Activated naive CD4-positive, alpha-beta T cell treated with anti-CD3 and anti-CD28 coated beads for 36 hours (primary cell): ENCODE measurements around the gene AMBP. TPM values are rescaled to one million over a fixed set of nuclear protein-coding genes. Genes with fewer than 3 reads are reported as not detected.

ENCODE experiments used
- CTCF ChIA-PET: fragments of 350-600 bp; sonication (Branson Sonifier 250); formaldehyde crosslinking; loops from one replicate; lab custom pipeline; 2021; ENCODE audit warnings: antibody characterized with exemption; lab: Charles Lee
- DNase-seq: peaks from one replicate; pipeline ENCODE4 v3.0.0-alpha.2; 2020
- H3K27ac Mint-ChIP-seq: one replicate; pipeline ENCODE4 v1.8.0; 2021; ENCODE audit warnings: mild to moderate bottlenecking, mixed read lengths
- H3K27me3 Mint-ChIP-seq: one replicate; pipeline ENCODE4 v1.8.0; 2021; ENCODE audit warnings: low read depth, mixed read lengths
- H3K36me3 Mint-ChIP-seq: one replicate; pipeline ENCODE4 v1.8.0; 2021; ENCODE audit warnings: low read depth, mixed read lengths
- H3K4me1 Mint-ChIP-seq: one replicate; pipeline ENCODE4 v1.8.0; 2021; ENCODE audit warnings: low read depth, mixed read lengths
- H3K4me3 Mint-ChIP-seq: one replicate; pipeline ENCODE4 v1.8.0; 2021; ENCODE audit warnings: mild to moderate bottlenecking, moderate library complexity, mixed read lengths
- H3K9me3 Mint-ChIP-seq: one replicate; pipeline ENCODE4 v1.8.0; 2021; ENCODE audit warnings: mixed read lengths
- intact Hi-C: fragments of 100-400 bp; cut with micrococcal nuclease; formaldehyde crosslinking; loops from one replicate; pipeline ENCODE4 v1.15.1; 2023
- total RNA-seq, 2 experiments: library from RNA; stranded (reverse); gene quantifications; one replicate each; pipeline ENCODE4 v1.2.3, GENCODE V29; 2021

AMBP gene
- total RNA-seq, 2 experiments from 2014 or later: not detected

DNA sequence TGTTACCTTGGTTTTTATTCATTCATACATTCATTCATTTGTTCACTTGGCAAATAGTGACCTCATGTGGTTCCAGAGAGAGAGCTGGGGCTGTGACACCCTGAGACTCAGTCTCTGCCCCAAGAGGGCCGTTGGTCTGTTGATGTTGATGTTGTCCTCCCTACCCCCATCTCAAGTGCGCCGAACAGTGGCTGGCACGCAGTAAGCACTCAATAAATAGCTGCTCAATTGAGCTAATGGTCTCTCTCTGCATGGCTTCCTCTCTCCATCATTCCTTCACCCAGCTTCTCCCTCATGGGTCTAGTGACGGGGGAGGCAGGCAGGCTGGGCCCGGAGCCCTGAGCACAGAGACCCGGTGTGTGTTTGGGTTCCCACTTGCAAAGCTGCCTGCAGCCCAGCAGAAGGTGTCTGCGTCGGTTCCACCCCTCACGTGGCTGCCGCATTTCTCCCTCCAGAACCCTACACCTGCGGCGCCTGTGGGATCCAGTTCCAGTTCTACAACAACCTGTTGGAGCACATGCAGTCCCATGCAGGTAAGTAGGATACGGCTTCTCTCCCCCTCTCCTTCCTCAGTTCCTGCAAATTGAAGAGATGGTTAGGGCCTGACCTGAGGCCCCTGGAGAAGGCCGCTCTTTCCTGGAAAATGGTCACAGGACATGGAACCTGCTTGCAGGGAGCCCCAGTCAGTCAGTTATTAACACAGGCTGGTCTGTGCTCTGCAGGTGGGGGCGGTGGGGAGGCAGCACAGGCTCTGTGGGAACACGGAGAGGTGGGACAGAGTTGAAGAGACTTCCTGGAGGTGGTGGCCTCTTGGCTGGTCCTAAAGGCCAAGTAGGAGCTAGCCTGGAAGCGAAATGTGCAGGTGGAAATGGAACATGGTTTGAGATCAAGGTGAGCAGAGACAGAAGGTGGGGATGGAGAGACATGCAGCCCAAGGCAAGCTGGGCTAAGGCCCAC, 42.0 kb downstream of the AMBP start:
- CTCF ChIA-PET: interaction anchor here (0.6 kb wide), 1 partner anchor 181 kb away, joined by 3 read pairs; no protein-coding TSS in a partner anchor
- DNase-seq: no peak
- Mint-ChIP-seq H3K4me3 (no peak overlapping the region), H3K27me3 (no peaks in the 10 kb centered on the region), H3K4me1 (no peaks in the 10 kb centered on the region), H3K36me3 (no peaks in the 10 kb centered on the region), H3K27ac (no peak overlapping the region), H3K9me3 (no peaks in the 10 kb centered on the region)
- intact Hi-C loops: loop anchor here (10.0 kb wide), 1 partner anchor 231 kb away; no protein-coding TSS in a partner anchor

- no peaks in the 10 kb centered on the region for H3K9me3 Mint-ChIP-seq
- H3K36me3 Mint-ChIP-seq: no peaks in the 10 kb centered on the region
- no peaks in the 10 kb centered on the region for H3K4me1 Mint-ChIP-seq
- no peak overlapping the region for H3K4me3 Mint-ChIP-seq
- intact Hi-C loops: loop anchor here (10.0 kb wide), 1 partner anchor 231 kb away; no protein-coding TSS in a partner anchor
- CTCF ChIA-PET: no interaction called here
- H3K27ac Mint-ChIP-seq: no peak overlapping the region
- DNase-seq: no peak
- H3K27me3 Mint-ChIP-seq: no peaks in the 10 kb centered on the region
Measured at GRCh38 chr9:114035221-114035844, 42.8 kb downstream of the AMBP start.

- DNase-seq: no peak
- H3K9me3 Mint-ChIP-seq: no peaks in the 10 kb centered on the region
- no peaks in the 10 kb centered on the region for H3K36me3 Mint-ChIP-seq
- CTCF ChIA-PET: interaction anchor here (0.9 kb wide), 1 partner anchor 31 kb away, joined by 6 read pairs; no protein-coding TSS in a partner anchor
- no peaks in the 10 kb centered on the region for H3K4me1 Mint-ChIP-seq
- no peak overlapping the region for H3K4me3 Mint-ChIP-seq
- intact Hi-C loops: loop anchor here (10.0 kb wide), 1 partner anchor 230 kb away; no protein-coding TSS in a partner anchor
- no peak overlapping the region for H3K27ac Mint-ChIP-seq
- no peaks in the 10 kb centered on the region for H3K27me3 Mint-ChIP-seq
Measured at GRCh38 chr9:114034661-114035062, 43.4 kb downstream of the AMBP start.

DNA sequence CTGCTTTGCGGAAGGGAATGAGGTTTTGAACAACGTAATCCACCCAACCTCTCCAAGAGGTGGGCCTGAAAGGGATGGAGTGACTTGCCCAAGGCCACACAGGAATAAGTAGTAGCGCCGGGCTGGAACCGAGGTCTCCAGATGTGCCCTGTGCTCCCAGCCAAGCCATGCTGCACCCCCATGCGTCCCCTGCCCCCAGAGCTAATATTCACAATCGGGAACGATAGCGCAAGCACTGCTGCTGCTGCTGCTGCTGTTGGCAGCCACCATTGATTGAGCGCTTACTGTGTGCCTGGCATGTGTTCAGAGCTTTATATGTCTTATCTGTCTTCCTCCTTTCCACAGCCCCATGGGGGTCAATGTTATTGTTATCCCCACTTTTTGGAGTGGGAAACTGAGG, 43.9 kb downstream of the AMBP start:
- intact Hi-C loops: loop anchor here (10.0 kb wide), 1 partner anchor 229 kb away; no protein-coding TSS in a partner anchor
- Mint-ChIP-seq H3K36me3 (no peaks in the 10 kb centered on the region), H3K27me3 (no peaks in the 10 kb centered on the region), H3K4me1 (no peaks in the 10 kb centered on the region), H3K27ac (no peak overlapping the region), H3K9me3 (no peaks in the 10 kb centered on the region), H3K4me3 (no peak overlapping the region)
- CTCF ChIA-PET: interaction anchor here (0.6 to 0.9 kb wide), 2 partner anchors 31 to 146 kb away, joined by 4 to 6 read pairs; no protein-coding TSS in a partner anchor
- no peak for DNase-seq

DNA sequence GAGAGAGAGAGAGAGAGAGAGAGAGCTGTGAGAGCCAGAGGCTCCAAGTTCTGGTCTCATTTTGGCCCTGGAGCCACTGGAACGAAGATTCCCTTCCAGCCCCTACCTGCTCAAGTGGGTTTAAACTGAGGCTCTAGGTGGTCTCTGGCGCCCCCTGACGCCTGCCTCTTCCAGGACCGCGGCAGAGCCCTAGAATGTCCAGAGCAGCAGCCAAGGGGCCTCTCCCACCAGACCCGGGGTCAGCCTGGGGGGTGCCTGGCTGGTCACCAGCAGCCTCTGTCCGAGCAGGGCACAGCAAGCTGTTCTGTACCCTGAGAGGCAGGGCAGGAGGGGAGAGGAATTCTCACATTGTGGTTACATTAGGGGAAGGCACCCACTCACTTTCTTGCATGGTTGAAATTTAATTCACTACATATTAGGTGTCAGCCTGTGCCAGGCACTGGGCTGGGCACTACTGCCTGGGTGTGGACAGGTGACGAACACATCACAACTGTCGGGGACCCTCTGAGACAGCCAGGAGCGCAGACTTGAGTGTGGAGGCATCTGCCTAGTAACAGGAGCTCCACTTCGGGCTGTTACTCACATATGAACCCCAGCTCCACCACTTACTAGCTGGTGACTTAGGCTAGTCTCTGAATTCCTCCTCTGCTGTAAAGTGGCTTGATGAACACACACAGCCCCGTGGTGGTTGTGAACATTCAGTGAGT, 44.5 kb downstream of the AMBP start:
- peak; percentile 15 for DNase-seq
- intact Hi-C loops: loop anchor here (2.0 to 10.0 kb wide), 2 partner anchors 229 to 351 kb away; no protein-coding TSS in a partner anchor
- no peaks in the 10 kb centered on the region for H3K36me3 Mint-ChIP-seq
- no peak overlapping the region for H3K4me3 Mint-ChIP-seq
- no peaks in the 10 kb centered on the region for H3K9me3 Mint-ChIP-seq
- CTCF ChIA-PET: interaction anchor here (0.6 to 1.4 kb wide), 2 partner anchors 55 to 146 kb away, joined by 3 to 4 read pairs; no protein-coding TSS in a partner anchor
- no peak overlapping the region for H3K27ac Mint-ChIP-seq
- H3K4me1 Mint-ChIP-seq: no peaks in the 10 kb centered on the region
- no peaks in the 10 kb centered on the region for H3K27me3 Mint-ChIP-seq

DNA sequence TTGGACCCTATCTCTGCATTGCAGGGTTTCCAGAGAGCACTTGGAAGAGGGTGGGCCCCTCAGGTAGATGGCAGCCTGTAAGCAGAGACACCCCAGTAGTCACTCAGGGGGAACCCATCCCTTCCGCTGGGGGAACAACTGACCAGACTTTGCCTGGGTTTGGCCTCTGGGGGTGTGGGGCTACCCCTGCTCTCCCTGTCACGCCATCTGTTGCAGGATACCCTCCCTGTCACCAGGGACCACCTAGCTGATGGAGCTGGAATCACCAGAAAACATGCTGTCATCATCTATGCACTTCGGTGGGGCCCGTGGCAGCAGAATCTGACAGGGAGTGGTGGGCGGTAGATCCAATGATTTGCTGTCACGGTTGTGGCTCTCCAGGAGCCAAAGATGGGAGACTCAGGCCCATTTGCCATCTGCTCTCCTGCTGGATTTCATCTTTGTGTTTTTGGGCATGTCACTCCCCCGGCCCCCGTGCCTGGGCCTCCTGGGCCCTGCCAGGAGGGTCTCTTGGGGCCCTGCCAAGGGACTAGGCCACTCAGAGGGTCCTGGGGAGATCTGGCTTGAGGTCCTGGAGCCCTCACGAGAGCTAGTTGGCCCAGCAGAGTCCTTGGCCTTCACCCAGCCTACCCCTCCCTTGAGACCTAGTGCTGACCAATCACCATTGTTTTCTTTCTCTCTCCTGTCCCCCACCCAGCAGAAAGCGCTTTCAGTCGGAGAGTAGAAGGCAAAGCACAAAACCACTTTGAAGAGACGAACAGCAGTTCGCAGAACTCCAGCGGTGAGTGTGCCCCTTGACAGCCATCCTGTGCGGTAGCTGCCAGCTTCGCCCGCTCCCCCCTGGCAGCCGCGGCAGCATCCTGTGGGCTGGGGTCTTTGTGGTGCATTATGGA, 45.9 kb downstream of the AMBP start:
- DNase-seq: no peak
- intact Hi-C loops: loop anchor here (2.0 to 10.0 kb wide), 2 partner anchors 227 to 349 kb away; no protein-coding TSS in a partner anchor
- no peak overlapping the region for H3K4me3 Mint-ChIP-seq
- CTCF ChIA-PET: interaction anchor here (0.7 to 1.4 kb wide), 2 partner anchors 12 to 54 kb away, joined by 3 read pairs; no protein-coding TSS in a partner anchor
- H3K36me3 Mint-ChIP-seq: no peaks in the 10 kb centered on the region
- H3K27me3 Mint-ChIP-seq: no peaks in the 10 kb centered on the region
- no peak overlapping the region for H3K27ac Mint-ChIP-seq
- H3K9me3 Mint-ChIP-seq: no peaks in the 10 kb centered on the region
- no peaks in the 10 kb centered on the region for H3K4me1 Mint-ChIP-seq

DNA sequence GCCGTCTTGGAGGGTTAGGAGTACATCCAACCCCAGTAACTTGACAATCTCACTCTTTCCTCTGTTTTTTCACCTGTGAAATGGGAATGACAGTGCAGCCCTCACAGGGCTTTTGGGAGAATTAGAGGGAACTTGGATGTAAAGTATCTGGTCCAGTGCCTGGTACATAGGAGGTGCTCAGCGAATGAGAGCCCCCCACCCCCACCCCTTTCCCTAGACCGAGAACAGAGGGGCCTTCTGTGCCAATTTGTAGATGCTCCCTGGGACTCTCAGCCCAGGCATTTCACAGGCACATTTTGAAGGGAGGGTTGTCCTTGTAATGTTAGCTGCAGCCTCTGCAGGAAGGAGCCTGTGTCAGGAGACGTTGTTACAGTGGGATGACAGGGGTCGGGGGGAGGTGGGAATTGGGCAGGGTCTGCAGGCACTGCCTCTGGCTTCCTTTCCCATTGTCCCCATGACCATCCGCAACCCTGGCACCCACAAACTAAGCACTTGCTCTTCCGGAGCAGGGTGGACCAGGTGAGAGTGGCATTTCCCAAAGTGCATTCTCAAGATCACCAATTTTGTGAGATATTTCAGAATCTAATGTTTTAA, 47.0 kb downstream of the AMBP start:
- no peak overlapping the region for H3K27ac Mint-ChIP-seq
- DNase-seq: no peak

GRCh38 chr9:114030364-114030763, 47.7 kb downstream of the AMBP start:
- Mint-ChIP-seq H3K4me1 (no peaks in the 10 kb centered on the region), H3K4me3 (no peak overlapping the region), H3K9me3 (no peaks in the 10 kb centered on the region), H3K27ac (no peak overlapping the region), H3K36me3 (no peaks in the 10 kb centered on the region), H3K27me3 (no peaks in the 10 kb centered on the region)
- CTCF ChIA-PET: no interaction called here
- DNase-seq: no peak
- intact Hi-C loops: loop anchor here (10.0 kb wide), 1 partner anchor 226 kb away; no protein-coding TSS in a partner anchor

More for the DNA sequence above, 47.0 kb downstream of the AMBP start:
- Mint-ChIP-seq H3K4me3 (no peak overlapping the region), H3K4me1 (no peaks in the 10 kb centered on the region), H3K36me3 (no peaks in the 10 kb centered on the region), H3K27me3 (no peaks in the 10 kb centered on the region), H3K9me3 (no peaks in the 10 kb centered on the region)
- intact Hi-C loops: loop anchor here (10.0 kb wide), 1 partner anchor 226 kb away; no protein-coding TSS in a partner anchor
- CTCF ChIA-PET: no interaction called here

DNA sequence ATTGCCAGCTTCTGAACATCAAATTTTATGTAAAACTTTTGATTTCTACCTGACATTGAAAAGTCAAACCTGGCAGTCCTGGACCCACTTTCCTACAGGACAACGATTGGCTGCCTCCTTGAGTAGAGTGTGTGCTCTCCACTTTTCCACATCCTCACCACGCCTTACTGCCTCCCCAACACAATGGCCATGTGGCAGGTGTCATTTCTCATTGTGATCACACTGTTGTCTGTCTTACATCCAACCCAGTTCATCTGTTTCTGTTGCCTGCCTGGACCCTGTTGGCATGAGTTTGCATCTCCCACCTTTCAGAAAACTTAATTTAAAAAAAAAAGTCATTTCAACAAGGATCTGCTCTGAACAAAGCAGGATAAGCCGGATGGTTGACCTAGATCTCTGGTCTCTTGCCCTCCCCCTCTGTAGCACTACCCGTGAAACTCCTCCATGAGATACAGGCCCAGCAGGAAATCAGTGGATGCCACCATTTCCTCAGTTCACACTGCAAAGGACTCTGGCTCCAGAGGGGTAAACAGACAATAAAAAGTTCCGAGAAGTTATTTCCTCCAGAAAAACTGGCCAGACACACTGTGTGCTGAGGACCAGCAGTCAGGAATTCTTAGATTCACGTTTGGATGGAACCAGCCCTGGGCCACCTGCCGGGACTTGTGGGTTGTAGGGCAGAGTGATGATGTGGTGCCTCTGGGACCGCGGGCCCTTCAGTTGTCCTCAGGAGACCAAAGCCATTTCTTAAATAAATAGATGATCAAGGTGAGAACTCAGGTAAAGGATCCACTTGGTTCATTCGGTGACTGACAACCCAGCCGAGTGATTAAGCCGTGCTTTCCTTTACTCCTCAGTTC, 48.6 kb downstream of the AMBP start:
- intact Hi-C loops: loop anchor here (10.0 kb wide), 1 partner anchor 225 kb away; no protein-coding TSS in a partner anchor
- H3K9me3 Mint-ChIP-seq: peaks cover 7% of the 10 kb centered on the region
- no peak overlapping the region for H3K27ac Mint-ChIP-seq
- DNase-seq: no peak
- CTCF ChIA-PET: no interaction called here
- no peaks in the 10 kb centered on the region for H3K27me3 Mint-ChIP-seq
- peaks cover 2% of the 10 kb centered on the region for H3K36me3 Mint-ChIP-seq
- H3K4me1 Mint-ChIP-seq: no peaks in the 10 kb centered on the region
- no peak overlapping the region for H3K4me3 Mint-ChIP-seq

GRCh38 chr9:114028646-114029045, 49.5 kb downstream of the AMBP start:
- Mint-ChIP-seq H3K4me3 (no peak overlapping the region), H3K9me3 (peaks cover 14% of the 10 kb centered on the region), H3K4me1 (no peaks in the 10 kb centered on the region), H3K27ac (no peak overlapping the region), H3K27me3 (no peaks in the 10 kb centered on the region), H3K36me3 (peaks cover 5% of the 10 kb centered on the region)
- intact Hi-C loops: no loop called here
- CTCF ChIA-PET: no interaction called here
- no peak for DNase-seq
